T follicular helper cell (primary cell): ENCODE data around the gene CMKLR1.

Experiments
- DNase-seq: peaks from one replicate; pipeline ENCODE4 v3.0.0-alpha.2; 2020; ENCODE audit warnings: low read depth

The CMKLR1 gene

GRCh38 chr12:108337235-108338223 is 1.6 kb downstream of the CMKLR1 start:
- no peak for DNase-seq

- no peak for DNase-seq
Measured at GRCh38 chr12:108335349-108336119, 3.6 kb downstream of the CMKLR1 start.

- DNase-seq: no peak
Measured at GRCh38 chr12:108333898-108334699, 5.0 kb downstream of the CMKLR1 start.

- DNase-seq: no peak
Measured at GRCh38 chr12:108332791-108333382, 6.2 kb downstream of the CMKLR1 start.

GRCh38 chr12:108328420-108328819 is 10.7 kb downstream of the CMKLR1 start:
- DNase-seq: no peak

- no peak for DNase-seq
Measured at GRCh38 chr12:108327621-108328344, 11.3 kb downstream of the CMKLR1 start.

GRCh38 chr12:108326254-108326750 is 12.8 kb downstream of the CMKLR1 start:
- no peak for DNase-seq

- no peak for DNase-seq
Measured at GRCh38 chr12:108325549-108325948, 13.6 kb downstream of the CMKLR1 start.

- DNase-seq: no peak
Measured at GRCh38 chr12:108325018-108325358, 14.1 kb downstream of the CMKLR1 start.

- DNase-seq: no peak
Measured at GRCh38 chr12:108324351-108325017, 14.6 kb downstream of the CMKLR1 start.

- no peak for DNase-seq
Measured at GRCh38 chr12:108323581-108323980, 15.5 kb downstream of the CMKLR1 start.

GRCh38 chr12:108322998-108323397 is 16.1 kb downstream of the CMKLR1 start:
- DNase-seq: no peak

GRCh38 chr12:108321688-108322087 is 17.4 kb downstream of the CMKLR1 start:
- DNase-seq: no peak

- no peak for DNase-seq
Measured at GRCh38 chr12:108320507-108321293, 18.4 kb downstream of the CMKLR1 start.

GRCh38 chr12:108319277-108320234 is 19.6 kb downstream of the CMKLR1 start:
- no peak for DNase-seq

GRCh38 chr12:108318472-108319275 is 20.4 kb downstream of the CMKLR1 start:
- DNase-seq: no peak
